ENCODE results near the gene CPED1. TPM values are rescaled to one million over a fixed set of nuclear protein-coding genes. Genes with fewer than 3 reads are reported as not detected.

The CPED1 gene
- total and polyA plus RNA-seq, 2 experiments from 2014 or later: 0.17 to 0.47 TPM

DNA sequence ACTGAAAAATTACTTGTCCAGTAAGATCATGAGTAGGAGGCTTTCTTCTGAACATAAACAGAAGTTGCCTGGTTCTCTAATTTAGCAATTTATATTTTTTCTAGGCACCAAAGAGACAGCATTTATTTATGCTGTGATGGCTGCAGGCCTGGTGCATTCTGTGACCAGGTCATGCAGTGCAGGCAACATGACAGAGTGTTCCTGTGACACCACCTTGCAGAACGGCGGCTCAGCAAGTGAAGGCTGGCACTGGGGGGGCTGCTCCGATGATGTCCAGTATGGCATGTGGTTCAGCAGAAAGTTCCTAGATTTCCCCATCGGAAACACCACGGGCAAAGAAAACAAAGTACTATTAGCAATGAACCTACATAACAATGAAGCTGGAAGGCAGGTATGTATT, 343.1 kb downstream of the CPED1 start:
- no peak overlapping the region for H3K27ac Mint-ChIP-seq
- H3K9me2 ChIP-seq (ENCODE audit: insufficient read depth): no peaks in the 10 kb centered on the region
- ATAC-seq (no peak), DNase-seq (ENCODE audit: low spot score) (no peak)
- TF ChIP-seq CREB1 (CRISPR knock-in tag; IDR thresholded peaks at IDR 0.05; ENCODE audit: low read depth) (no peak), POLR2AphosphoS5 (IDR thresholded peaks at IDR 0.05; ENCODE audit: low read depth) (no peak), STAT1 (IDR thresholded peaks at IDR 0.05; ENCODE audit: unreplicated experiment) (no peak), JUNB (IDR thresholded peaks at IDR 0.05; ENCODE audit: unreplicated experiment) (no peak), EZH2phosphoT487 (IDR thresholded peaks at IDR 0.05; ENCODE audit: unreplicated experiment) (no peak)
- TF ChIP-seq, protein P1, sequence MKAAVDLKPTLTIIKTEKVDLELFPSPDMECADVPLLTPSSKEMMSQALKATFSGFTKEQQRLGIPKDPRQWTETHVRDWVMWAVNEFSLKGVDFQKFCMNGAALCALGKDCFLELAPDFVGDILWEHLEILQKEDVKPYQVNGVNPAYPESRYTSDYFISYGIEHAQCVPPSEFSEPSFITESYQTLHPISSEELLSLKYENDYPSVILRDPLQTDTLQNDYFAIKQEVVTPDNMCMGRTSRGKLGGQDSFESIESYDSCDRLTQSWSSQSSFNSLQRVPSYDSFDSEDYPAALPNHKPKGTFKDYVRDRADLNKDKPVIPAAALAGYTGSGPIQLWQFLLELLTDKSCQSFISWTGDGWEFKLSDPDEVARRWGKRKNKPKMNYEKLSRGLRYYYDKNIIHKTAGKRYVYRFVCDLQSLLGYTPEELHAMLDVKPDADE (IDR thresholded peaks at IDR 0.05): no peak
- TF ChIP-seq, protein P2, sequence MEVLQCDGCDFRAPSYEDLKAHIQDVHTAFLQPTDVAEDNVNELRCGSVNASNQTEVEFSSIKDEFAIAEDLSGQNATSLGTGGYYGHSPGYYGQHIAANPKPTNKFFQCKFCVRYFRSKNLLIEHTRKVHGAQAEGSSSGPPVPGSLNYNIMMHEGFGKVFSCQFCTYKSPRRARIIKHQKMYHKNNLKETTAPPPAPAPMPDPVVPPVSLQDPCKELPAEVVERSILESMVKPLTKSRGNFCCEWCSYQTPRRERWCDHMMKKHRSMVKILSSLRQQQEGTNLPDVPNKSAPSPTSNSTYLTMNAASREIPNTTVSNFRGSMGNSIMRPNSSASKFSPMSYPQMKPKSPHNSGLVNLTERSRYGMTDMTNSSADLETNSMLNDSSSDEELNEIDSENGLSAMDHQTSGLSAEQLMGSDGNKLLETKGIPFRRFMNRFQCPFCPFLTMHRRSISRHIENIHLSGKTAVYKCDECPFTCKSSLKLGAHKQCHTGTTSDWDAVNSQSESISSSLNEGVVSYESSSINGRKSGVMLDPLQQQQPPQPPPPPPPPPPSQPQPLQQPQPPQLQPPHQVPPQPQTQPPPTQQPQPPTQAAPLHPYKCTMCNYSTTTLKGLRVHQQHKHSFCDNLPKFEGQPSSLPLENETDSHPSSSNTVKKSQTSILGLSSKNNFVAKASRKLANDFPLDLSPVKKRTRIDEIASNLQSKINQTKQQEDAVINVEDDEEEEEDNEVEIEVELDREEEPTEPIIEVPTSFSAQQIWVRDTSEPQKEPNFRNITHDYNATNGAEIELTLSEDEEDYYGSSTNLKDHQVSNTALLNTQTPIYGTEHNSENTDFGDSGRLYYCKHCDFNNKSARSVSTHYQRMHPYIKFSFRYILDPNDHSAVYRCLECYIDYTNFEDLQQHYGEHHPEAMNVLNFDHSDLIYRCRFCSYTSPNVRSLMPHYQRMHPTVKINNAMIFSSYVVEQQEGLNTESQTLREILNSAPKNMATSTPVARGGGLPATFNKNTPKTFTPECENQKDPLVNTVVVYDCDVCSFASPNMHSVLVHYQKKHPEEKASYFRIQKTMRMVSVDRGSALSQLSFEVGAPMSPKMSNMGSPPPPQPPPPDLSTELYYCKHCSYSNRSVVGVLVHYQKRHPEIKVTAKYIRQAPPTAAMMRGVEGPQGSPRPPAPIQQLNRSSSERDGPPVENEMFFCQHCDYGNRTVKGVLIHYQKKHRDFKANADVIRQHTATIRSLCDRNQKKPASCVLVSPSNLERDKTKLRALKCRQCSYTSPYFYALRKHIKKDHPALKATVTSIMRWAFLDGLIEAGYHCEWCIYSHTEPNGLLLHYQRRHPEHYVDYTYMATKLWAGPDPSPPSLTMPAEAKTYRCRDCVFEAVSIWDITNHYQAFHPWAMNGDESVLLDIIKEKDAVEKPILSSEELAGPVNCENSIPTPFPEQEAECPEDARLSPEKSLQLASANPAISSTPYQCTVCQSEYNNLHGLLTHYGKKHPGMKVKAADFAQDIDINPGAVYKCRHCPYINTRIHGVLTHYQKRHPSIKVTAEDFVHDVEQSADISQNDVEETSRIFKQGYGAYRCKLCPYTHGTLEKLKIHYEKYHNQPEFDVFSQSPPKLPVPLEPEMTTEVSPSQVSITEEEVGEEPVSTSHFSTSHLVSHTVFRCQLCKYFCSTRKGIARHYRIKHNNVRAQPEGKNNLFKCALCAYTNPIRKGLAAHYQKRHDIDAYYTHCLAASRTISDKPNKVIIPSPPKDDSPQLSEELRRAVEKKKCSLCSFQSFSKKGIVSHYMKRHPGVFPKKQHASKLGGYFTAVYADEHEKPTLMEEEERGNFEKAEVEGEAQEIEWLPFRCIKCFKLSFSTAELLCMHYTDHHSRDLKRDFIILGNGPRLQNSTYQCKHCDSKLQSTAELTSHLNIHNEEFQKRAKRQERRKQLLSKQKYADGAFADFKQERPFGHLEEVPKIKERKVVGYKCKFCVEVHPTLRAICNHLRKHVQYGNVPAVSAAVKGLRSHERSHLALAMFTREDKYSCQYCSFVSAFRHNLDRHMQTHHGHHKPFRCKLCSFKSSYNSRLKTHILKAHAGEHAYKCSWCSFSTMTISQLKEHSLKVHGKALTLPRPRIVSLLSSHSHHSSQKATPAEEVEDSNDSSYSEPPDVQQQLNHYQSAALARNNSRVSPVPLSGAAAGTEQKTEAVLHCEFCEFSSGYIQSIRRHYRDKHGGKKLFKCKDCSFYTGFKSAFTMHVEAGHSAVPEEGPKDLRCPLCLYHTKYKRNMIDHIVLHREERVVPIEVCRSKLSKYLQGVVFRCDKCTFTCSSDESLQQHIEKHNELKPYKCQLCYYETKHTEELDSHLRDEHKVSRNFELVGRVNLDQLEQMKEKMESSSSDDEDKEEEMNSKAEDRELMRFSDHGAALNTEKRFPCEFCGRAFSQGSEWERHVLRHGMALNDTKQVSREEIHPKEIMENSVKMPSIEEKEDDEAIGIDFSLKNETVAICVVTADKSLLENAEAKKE (CRISPR knock-in tag; IDR thresholded peaks at IDR 0.05): no peak
- no peaks in the 10 kb centered on the region for H4K20me1 ChIP-seq (replicated peaks; ENCODE audit: insufficient read depth)
- H3K27me3 Mint-ChIP-seq (ENCODE audit: insufficient read depth, low read depth, poor library complexity): peaks cover 29% of the 10 kb centered on the region
- no peaks in the 10 kb centered on the region for H3F3A ChIP-seq (replicated peaks; ENCODE audit: low read depth)
- H3K4me3 Mint-ChIP-seq: no peak overlapping the region
- no peak overlapping the region for H3K4me2 ChIP-seq
- no peaks in the 10 kb centered on the region; the same call in 2 of the 3 replicates for H3K9me3 Mint-ChIP-seq
- H3K36me3 ChIP-seq (ENCODE audit: insufficient read depth): no peaks in the 10 kb centered on the region
- no peaks in the 10 kb centered on the region for H3K79me2 ChIP-seq (replicated peaks; ENCODE audit: insufficient read depth)
- H3K4me1 Mint-ChIP-seq: peaks cover 9% of the 10 kb centered on the region
- no peaks in the 10 kb centered on the region for H3K36me3 Mint-ChIP-seq (ENCODE audit: low read depth)
- peaks cover 14% of the 10 kb centered on the region; the same call in 1 of the 2 replicates for H3K4me1 ChIP-seq (ENCODE audit: insufficient read depth)
- peaks cover 52% of the 10 kb centered on the region for H3K27me3 ChIP-seq (ENCODE audit: insufficient read depth)
- H3K27ac ChIP-seq (ENCODE audit: low read depth): no peak overlapping the region
- H3K4me3 ChIP-seq: no peak overlapping the region
- no peak overlapping the region for H2AFZ ChIP-seq

Measured in GM23338 (cell line).